Hematopoietic multipotent progenitor cell treated with erythropoietin and hydrocortisone succinate and interleukin-3 and kit ligand, for 15 days (in vitro differentiated cells): ENCODE data around the gene RIOK3.

Source experiments
- DNase-seq: peaks from one replicate; pipeline ENCODE4 v3.0.0-alpha.2; 2015; ENCODE audit warnings: low spot score

The RIOK3 gene

DNA sequence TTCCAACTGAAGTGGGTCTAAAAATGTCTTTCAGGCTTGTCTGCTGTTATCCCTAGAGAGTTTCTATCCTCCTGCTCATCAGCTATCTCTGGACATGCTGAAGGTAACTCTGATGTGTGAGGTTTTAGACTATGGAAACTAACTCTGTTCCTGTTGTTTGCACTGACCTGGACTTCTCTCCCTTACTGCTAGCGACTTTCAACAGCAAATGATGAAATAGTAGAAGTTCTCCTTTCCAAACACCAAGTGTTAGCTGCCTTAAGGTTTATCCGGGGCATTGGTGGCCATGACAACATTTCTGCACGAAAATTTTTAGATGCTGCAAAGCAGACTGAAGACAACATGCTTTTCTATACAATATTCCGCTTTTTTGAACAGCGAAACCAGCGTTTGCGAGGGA lies 77.1 kb downstream of the RIOK3 start:
- DNase-seq, result no peak

DNA sequence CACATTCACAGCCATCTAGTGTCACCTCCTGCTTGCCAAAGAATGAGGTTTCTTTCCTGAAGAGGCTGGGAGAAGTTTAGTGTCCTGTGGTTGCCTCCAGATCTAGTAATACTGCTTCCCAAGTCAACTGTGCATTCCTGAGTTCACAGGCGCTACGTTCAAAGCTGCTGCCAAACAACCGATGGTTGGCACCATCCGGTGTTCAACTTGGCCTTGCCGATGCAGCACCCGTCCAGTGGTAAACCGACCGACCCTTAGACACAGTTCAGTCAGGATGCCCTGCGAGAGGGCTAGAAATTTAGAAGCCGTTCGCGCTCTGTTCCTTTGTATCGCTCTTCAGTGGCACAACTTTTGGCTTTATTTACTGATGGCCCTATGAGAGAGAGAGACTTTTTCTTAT lies 78.8 kb downstream of the RIOK3 start:
- no peak for DNase-seq
